HepG2 (cell line): ENCODE measurements around the gene FFAR4. TPM values are rescaled to one million over a fixed set of nuclear protein-coding genes. Genes with fewer than 3 reads are reported as not detected.

Source experiments
- ATAC-seq: fragments of 200-7000 bp; cut with Tn5 transposase; 3 replicates; pipeline ENCODE4 v1.9.1; 2020; ENCODE audit warnings: mild to moderate bottlenecking, moderate library complexity
- BruUV-seq: library from RNA; stranded (reverse); fragments of 400-500 nt; replicated peaks from 2 replicates; lab custom pipeline; 2021; lab: Mats Ljungman, UMichigan
- CTCF ChIA-PET: fragments of 300-600 bp; formaldehyde crosslinking; extraction: SDS; loops from one replicate; lab custom pipeline; 2021; ENCODE audit warnings: low total read pairs, inconsistent platforms, low intra/inter-chr PET ratio; lab: Yijun Ruan, JAX
- POLR2A ChIA-PET: fragments of 350-600 bp; sonication (Branson Sonifier 250); formaldehyde crosslinking; loops from one replicate; lab custom pipeline; 2020; ENCODE audit warnings: antibody characterized with exemption, inconsistent platforms; lab: Yijun Ruan, JAX
- DNase-seq: peaks from one replicate; pipeline ENCODE4 v3.0.0-alpha.2; 2015; ENCODE audit warnings: low spot score
- FAIRE-seq: peaks from 3 replicates; lab custom pipeline; 2011; peaks lifted over from hg19 to GRCh38; lab: Jason Lieb, UNC
- H2AFZ ChIP-seq: one replicate; pipeline ENCODE4 v1.6.1; 2011; ENCODE audit warnings: low read length, inconsistent platforms
- H3K27ac ChIP-seq: fragments of 300-600 bp; 3 replicates; pipeline ENCODE4 v1.8.0; 2011; ENCODE audit warnings: mixed run types, mild to moderate bottlenecking, mixed read lengths, low read length, inconsistent platforms; ENCODE audit not compliant: insufficient read depth; ENCODE audit errors: extremely low read length
- H3K27me3 ChIP-seq, 2 experiments: fragments of 200-600 bp in 1 of 2; 2 replicates in 1 of 2; 3 replicates in 1 of 2; pipeline versions ENCODE4 v1.6.0 to v1.8.0; 2011; ENCODE audit warnings: low read length in 2 of 2, mild to moderate bottlenecking in 2 of 2, moderate library complexity in 2 of 2, inconsistent platforms in 1 of 2; ENCODE audit not compliant: insufficient read depth in 2 of 2, control insufficient read depth in 1 of 2
- H3K36me3 ChIP-seq, 2 experiments: fragments of 200-600 bp in 1 of 2; replicated peaks in 1 of 2; 2 replicates in 1 of 2; 3 replicates in 1 of 2; pipeline versions ENCODE4 v1.5.1 to v1.8.0; 2011; ENCODE audit warnings: low read length in 2 of 2, inconsistent platforms in 1 of 2; ENCODE audit not compliant: insufficient read depth in 2 of 2, control insufficient read depth in 1 of 2
- H3K4me1 ChIP-seq: 2 replicates; pipeline ENCODE4 v1.5.1; 2012; ENCODE audit warnings: low read length, inconsistent platforms; ENCODE audit not compliant: insufficient read depth
- H3K4me2 ChIP-seq: 2 replicates; pipeline ENCODE4 v1.6.0; 2011; ENCODE audit warnings: low read depth, low read length, inconsistent platforms
- H3K4me3 ChIP-seq, 3 experiments: fragments of 200-600 bp in 1 of 3; sonication (generic), shearing (Covaris generic) in 1 of 3; replicated peaks in 1 of 3; 2 replicates each; pipeline ENCODE4 v1.5.1; 2011 to 2016; ENCODE audit warnings: low read length in 3 of 3, inconsistent platforms in 2 of 3, low read depth in 2 of 3, mild to moderate bottlenecking in 2 of 3, control low read depth in 1 of 3, mixed read lengths in 1 of 3; ENCODE audit not compliant: insufficient read depth in 1 of 3
- H3K79me2 ChIP-seq: one replicate; pipeline ENCODE4 v1.6.1; 2011; ENCODE audit warnings: low read length, inconsistent platforms; ENCODE audit not compliant: insufficient read depth
- H3K9ac ChIP-seq: 2 replicates; pipeline ENCODE4 v1.6.0; 2011; ENCODE audit warnings: mild to moderate bottlenecking, low read depth, low read length, inconsistent platforms; ENCODE audit not compliant: insufficient read depth
- H3K9me3 ChIP-seq: 2 replicates; pipeline ENCODE4 v1.5.1; 2012; ENCODE audit warnings: mild to moderate bottlenecking, low read length
- H4K20me1 ChIP-seq: 2 replicates; pipeline ENCODE4 v1.6.0; 2011; ENCODE audit warnings: inconsistent platforms, mild to moderate bottlenecking, low read length, moderate library complexity; ENCODE audit not compliant: insufficient read depth
- ARHGAP35 ChIP-seq: sonication (generic); formaldehyde crosslinking; IDR thresholded peaks from 2 replicates; pipeline ENCODE4 v1.9.0; 2022; ENCODE audit warnings: mild to moderate bottlenecking, inconsistent platforms, moderate library complexity, missing genetic modification reagents, borderline replicate concordance
- BORCS8-MEF2B ChIP-seq: sonication (generic); formaldehyde crosslinking; IDR thresholded peaks from 2 replicates; pipeline ENCODE4 v1.8.0; 2022; ENCODE audit warnings: mild to moderate bottlenecking, missing genetic modification reagents
- DBP ChIP-seq: sonication (generic); formaldehyde crosslinking; IDR thresholded peaks from 2 replicates; pipeline ENCODE4 v1.4.0; 2020; ENCODE audit warnings: missing genetic modification reagents; ENCODE audit errors: not compliant biosample characterization
- PATZ1 ChIP-seq: sonication (generic); formaldehyde crosslinking; IDR thresholded peaks from 2 replicates; pipeline ENCODE4 v1.4.0; 2020; ENCODE audit warnings: missing genetic modification reagents
- SIN3B ChIP-seq: fragments of 150-350 bp; IDR thresholded peaks from 2 replicates; pipeline ENCODE4 v1.6.1; 2014; ENCODE audit warnings: low read length
- ZNF598 ChIP-seq: sonication (generic); formaldehyde crosslinking; IDR thresholded peaks from 2 replicates; pipeline ENCODE4 v1.5.1; 2020; ENCODE audit warnings: mild to moderate bottlenecking, missing genetic modification reagents, borderline replicate concordance
- ZSCAN30 ChIP-seq: sonication (generic); formaldehyde crosslinking; IDR thresholded peaks from 2 replicates; pipeline ENCODE4 v1.5.0; 2020; ENCODE audit warnings: mild to moderate bottlenecking, missing genetic modification reagents
- WGBS: methylation state at CpG from one replicate; pipeline ENCODE4 v1.1.6; 2017; ENCODE audit warnings: low lambda C conversion rate; 5-methylcytosine and 5-hydroxymethylcytosine counted together
- in situ Hi-C: cut with HindIII; loops from 2 replicates; pipeline ENCODE4 v1.10.0; 2017; ENCODE audit warnings: low pct_unique_long_range_greater_than_20kb; ENCODE audit not compliant: extremely low pct_ligation_motif_present
- intact Hi-C: fragments of 100-400 bp; cut with micrococcal nuclease; formaldehyde crosslinking; loops from one replicate; pipeline ENCODE4 v1.10.0; 2022; ENCODE audit not compliant: unreplicated experiment
- polyA plus RNA-seq, 8 experiments: library from polyadenylated mRNA; depleted of rRNA in 3 of 8; stranded (reverse) in 7 of 8; unstranded in 1 of 8; fragments of >200 nt; fragmentation: Illumina TruSeq in 4 of 8; extraction: Trizol in 4 of 8; gene quantifications; 2 replicates each; pipeline versions ENCODE4 v1.2.1 to v1.2.3, GENCODE V29; 2011 to 2016; ENCODE audit warnings: low read depth in 4 of 8, missing spikeins in 1 of 8, mixed read lengths in 1 of 8; ENCODE audit not compliant: insufficient read depth in 1 of 8
- total RNA-seq, 5 experiments: library from RNA; depleted of rRNA; stranded (reverse); fragments of >200 nt; fragmentation: Illumina TruSeq; extraction: Trizol; gene quantifications; 2 replicates each; pipeline ENCODE4 v1.2.3, GENCODE V29; 2016; ENCODE audit warnings: low read depth in 1 of 5

The FFAR4 gene
- total and polyA plus RNA-seq, 2 of the 13 experiments (the other 11 are each of a cell fraction or from before 2014, with no cell fraction given): 0.09 TPM; not detected in 1

GRCh38 chr10:93628858-93629257 lies 62.4 kb downstream of the FFAR4 start:
- no peak for FAIRE-seq
- WGBS: 88% methylated on average over 3 of the region's 4 CpGs
- POLR2A ChIA-PET: no interaction called here

More at GRCh38 chr10:93628858-93629257, 62.4 kb downstream of the FFAR4 start:
- CTCF ChIA-PET: no interaction called here
- H3K9me3 ChIP-seq: no peaks in the 10 kb centered on the region
- BruUV-seq: no TSS peak
- no peak for DNase-seq
- no peak overlapping the region for H3K9ac ChIP-seq
- in situ Hi-C loops: no loop called here
- no peak overlapping the region for H3K27ac ChIP-seq
- TF ChIP-seq ZSCAN30: no peak
- no peak for TF ChIP-seq ARHGAP35 (CRISPR knock-in tag)
- no peak for TF ChIP-seq ZNF598
- TF ChIP-seq DBP (CRISPR knock-in tag): no peak
- TF ChIP-seq SIN3B: no peak
- TF ChIP-seq PATZ1 (CRISPR knock-in tag): no peak
- TF ChIP-seq BORCS8-MEF2B (CRISPR knock-in tag): no peak
- no peak for ATAC-seq
- H3K36me3 ChIP-seq: no peaks in the 10 kb centered on the region
- no peaks in the 10 kb centered on the region for H3K4me1 ChIP-seq
- H3K79me2 ChIP-seq: no peaks in the 10 kb centered on the region
- H2AFZ ChIP-seq: no peak overlapping the region
- intact Hi-C loops: no loop called here
- H3K27me3 ChIP-seq: peaks cover 0 to 18% of the 10 kb centered on the region in 2 experiments; a peak in 4 of 5 replicates
- no peaks in the 10 kb centered on the region for H4K20me1 ChIP-seq
- H3K4me2 ChIP-seq: no peak overlapping the region
- no peak overlapping the region for H3K4me3 ChIP-seq
